Body of pancreas (tissue), 4 donors: ENCODE measurements around the gene PRKG1. TPM values are rescaled to one million over a fixed set of nuclear protein-coding genes. Genes with fewer than 3 reads are reported as not detected.

Experiments used
- ATAC-seq: fragments of 150-250 bp; one replicate; pipeline ENCODE4 v1.9.1; 2016
- DNase-seq, 4 donors: peaks; one replicate each; pipeline ENCODE4 v3.0.0-alpha.2; 2019
- H3K27ac ChIP-seq, 4 donors: fragments of 200-600 bp; sonication (generic); 1 replicate in 3 of 4; 2 replicates in 1 of 4; pipeline versions ENCODE4 v1.5.1 to v1.6.1; 2016 to 2019; ENCODE audit warnings: mild to moderate bottlenecking in 1 of 4, mixed read lengths in 1 of 4, moderate library complexity in 1 of 4
- H3K27me3 ChIP-seq, 2 donors: fragments of 200-600 bp; sonication (generic); one replicate each; pipeline ENCODE4 v1.6.0; 2016; ENCODE audit warnings: mild to moderate bottlenecking in 1 of 2
- H3K36me3 ChIP-seq, 2 donors: fragments of 200-600 bp; sonication (generic); replicated peaks in 1 of 2; 2 replicates each; pipeline ENCODE4 v1.5.1; 2016; ENCODE audit warnings: low read depth in 2 of 2; ENCODE audit not compliant: insufficient read depth in 1 of 2
- H3K4me1 ChIP-seq: fragments of 200-600 bp; sonication (generic); one replicate; pipeline ENCODE4 v1.6.0; 2016
- H3K4me3 ChIP-seq, 2 donors: fragments of 200-600 bp; sonication (generic); 1 replicate in 1 of 2; 2 replicates in 1 of 2; pipeline ENCODE4 v1.5.1; 2016 to 2019
- H3K9me3 ChIP-seq, 3 donors: fragments of 200-600 bp; sonication (generic); 1 replicate in 2 of 3; 2 replicates in 1 of 3; pipeline ENCODE4 v1.5.1; 2016
- POLR2A ChIP-seq, 3 donors: fragments of 450-650 bp; IDR thresholded peaks; one replicate each; pipeline ENCODE4 v1.6.1; 2016; ENCODE audit warnings: antibody characterized with exemption in 3 of 3, mild to moderate bottlenecking in 2 of 3
- WGBS, 2 donors: methylation state at CpG; one replicate each; pipeline ENCODE4 v1.1.5; 2017; 5-methylcytosine and 5-hydroxymethylcytosine counted together
- intact Hi-C: fragments of 100-400 bp; cut with DNase I; formaldehyde crosslinking; loops from one replicate; pipeline ENCODE4 v1.15.1; 2023
- total RNA-seq, 2 donors: library from RNA; depleted of rRNA; stranded (reverse); fragments of >200 nt; gene quantifications; one replicate each; pipeline ENCODE4 v1.1.0, GENCODE V29; 2016
- TF ChIP-seq, protein P1 (sequence below), 7 experiments: fragments of 450-650 bp in 4 of 7; fragments of 200-600 bp in 3 of 7; sonication (generic) in 3 of 7; IDR thresholded peaks; one replicate each; pipeline ENCODE4 v1.5.1; 2016 to 2019; ENCODE audit warnings: antibody characterized with exemption in 7 of 7

Gene PRKG1
- total RNA-seq, 2 donors from 2014 or later: 14.2 to 18.9 TPM

DNA sequence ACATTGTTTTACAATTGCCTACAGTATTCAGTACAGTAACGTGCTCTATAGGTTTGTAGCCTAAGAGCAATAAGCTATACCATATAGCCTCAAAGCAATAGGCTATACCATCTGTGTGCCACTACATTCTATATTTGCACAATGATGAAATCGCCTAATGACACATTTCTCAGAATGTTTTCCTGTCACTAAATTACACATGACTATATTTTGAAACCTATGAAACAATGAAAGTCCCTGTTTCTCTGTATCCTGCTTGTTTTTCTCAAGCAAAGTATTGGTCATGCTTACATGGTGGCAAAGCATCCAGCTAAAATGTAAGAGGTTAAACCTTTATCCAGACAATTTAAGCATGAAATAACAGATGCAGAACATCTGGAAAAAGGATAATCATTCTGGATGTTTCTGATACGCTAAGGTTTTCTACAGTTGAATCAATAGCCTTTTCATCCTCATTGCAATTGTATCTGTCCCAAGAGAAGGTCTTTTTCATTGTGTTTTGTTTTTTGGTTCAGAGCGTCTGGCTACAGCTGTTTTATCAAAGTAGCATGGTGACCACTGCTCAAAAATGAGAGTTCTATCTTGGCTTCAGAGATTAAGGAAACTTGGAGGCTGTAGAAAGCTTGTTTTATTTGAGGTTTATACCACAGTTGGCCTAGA is 543.4 kb downstream of the PRKG1 start:
- no peaks in the 10 kb centered on the region for H3K36me3 ChIP-seq
- DNase-seq (no peak), ATAC-seq (no peak)
- H3K27ac ChIP-seq: no peak overlapping the region
- no peaks in the 10 kb centered on the region for H3K9me3 ChIP-seq
- intact Hi-C loops: no loop called here
- no peaks in the 10 kb centered on the region for H3K27me3 ChIP-seq
- no peaks in the 10 kb centered on the region for H3K4me1 ChIP-seq
- no peak for TF ChIP-seq POLR2A (IDR thresholded peaks at IDR 0.05)
- TF ChIP-seq, protein P1, sequence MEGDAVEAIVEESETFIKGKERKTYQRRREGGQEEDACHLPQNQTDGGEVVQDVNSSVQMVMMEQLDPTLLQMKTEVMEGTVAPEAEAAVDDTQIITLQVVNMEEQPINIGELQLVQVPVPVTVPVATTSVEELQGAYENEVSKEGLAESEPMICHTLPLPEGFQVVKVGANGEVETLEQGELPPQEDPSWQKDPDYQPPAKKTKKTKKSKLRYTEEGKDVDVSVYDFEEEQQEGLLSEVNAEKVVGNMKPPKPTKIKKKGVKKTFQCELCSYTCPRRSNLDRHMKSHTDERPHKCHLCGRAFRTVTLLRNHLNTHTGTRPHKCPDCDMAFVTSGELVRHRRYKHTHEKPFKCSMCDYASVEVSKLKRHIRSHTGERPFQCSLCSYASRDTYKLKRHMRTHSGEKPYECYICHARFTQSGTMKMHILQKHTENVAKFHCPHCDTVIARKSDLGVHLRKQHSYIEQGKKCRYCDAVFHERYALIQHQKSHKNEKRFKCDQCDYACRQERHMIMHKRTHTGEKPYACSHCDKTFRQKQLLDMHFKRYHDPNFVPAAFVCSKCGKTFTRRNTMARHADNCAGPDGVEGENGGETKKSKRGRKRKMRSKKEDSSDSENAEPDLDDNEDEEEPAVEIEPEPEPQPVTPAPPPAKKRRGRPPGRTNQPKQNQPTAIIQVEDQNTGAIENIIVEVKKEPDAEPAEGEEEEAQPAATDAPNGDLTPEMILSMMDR (IDR thresholded peaks at IDR 0.05): no peak
- H3K4me3 ChIP-seq: no peak overlapping the region
- 79 to 82% methylated on average over 4 of the region's 4 CpGs for WGBS, 2 donors

DNA sequence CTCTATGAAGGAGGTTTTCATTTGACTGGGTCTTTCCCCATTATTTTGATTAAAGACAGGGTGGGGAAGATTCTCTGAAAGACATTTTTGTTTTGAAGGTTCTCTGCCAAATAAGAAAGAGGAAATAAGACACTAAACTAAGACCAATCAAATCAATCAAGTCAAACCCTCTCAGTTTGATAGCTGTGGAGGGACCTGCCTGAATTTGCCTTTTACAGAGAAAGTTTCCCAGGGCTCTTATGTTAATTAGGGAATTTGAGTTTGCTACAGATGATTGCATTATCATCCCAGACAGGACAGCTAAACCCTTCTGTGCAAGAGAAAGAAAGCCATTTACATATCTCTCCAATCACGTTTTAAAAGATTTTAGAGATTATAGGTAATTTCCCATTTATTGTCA is 545.1 kb downstream of the PRKG1 start:
- intact Hi-C loops: no loop called here
- DNase-seq: no peak
- Histone ChIP-seq H3K36me3 (no peaks in the 10 kb centered on the region), H3K4me3 (no peak overlapping the region), H3K27me3 (no peaks in the 10 kb centered on the region), H3K27ac (no peak overlapping the region), H3K9me3 (no peaks in the 10 kb centered on the region), H3K4me1 (no peaks in the 10 kb centered on the region)
- no peak for ATAC-seq
- TF ChIP-seq, protein P1 (IDR thresholded peaks at IDR 0.05): no peak
- TF ChIP-seq POLR2A (IDR thresholded peaks at IDR 0.05): no peak
- WGBS, 2 donors: 39 to 58% methylated on average over 1 of the region's 1 CpG

DNA sequence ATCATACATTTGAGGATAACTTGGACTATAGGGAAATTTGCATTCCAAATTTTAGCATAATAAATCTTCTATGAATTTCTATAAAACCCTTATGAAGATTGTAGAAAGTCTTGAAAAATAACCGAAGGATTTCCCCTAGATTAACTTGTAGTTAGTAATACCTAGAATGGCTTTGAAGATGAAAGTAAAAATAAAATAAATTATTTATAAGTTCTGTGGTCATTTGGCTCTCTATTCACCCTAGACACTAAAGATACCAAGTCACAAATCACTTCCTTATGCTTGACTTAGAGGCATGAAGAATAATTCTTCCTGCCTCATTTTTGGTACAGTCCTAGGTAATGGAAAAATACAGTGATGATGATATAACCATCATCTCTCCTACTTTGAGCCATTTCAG is 545.8 kb downstream of the PRKG1 start:
- Histone ChIP-seq H3K9me3 (no peaks in the 10 kb centered on the region), H3K27me3 (no peaks in the 10 kb centered on the region), H3K27ac (no peak overlapping the region), H3K4me1 (no peaks in the 10 kb centered on the region), H3K4me3 (no peak overlapping the region), H3K36me3 (no peaks in the 10 kb centered on the region)
- TF ChIP-seq POLR2A (IDR thresholded peaks at IDR 0.05): no peak
- TF ChIP-seq, protein P1 (IDR thresholded peaks at IDR 0.05): no peak
- 88 to 93% methylated on average over 1 of the region's 1 CpG for WGBS, 2 donors
- no peak for ATAC-seq
- intact Hi-C loops: no loop called here
- DNase-seq: no peak

DNA sequence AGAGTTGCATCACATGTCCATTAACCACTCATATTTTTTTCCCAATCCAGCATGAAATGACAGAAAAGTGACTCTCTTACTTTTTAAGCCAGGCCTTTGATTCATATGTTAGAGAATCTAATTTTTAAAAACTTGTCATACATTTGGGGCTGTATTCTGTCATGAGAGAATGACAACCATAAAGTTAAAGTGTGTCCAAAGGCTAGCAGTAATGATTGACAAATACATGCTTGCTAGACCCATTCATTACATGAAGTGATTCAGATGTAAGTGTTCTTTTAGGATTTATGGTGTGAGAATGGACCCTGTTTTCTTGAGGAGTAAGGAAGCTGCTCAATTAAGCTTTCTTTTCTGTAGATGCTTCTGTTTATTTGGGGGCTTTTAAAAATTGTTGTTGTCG is 549.7 kb downstream of the PRKG1 start:
- Histone ChIP-seq H3K36me3 (no peaks in the 10 kb centered on the region), H3K27ac (no peak overlapping the region), H3K4me1 (no peaks in the 10 kb centered on the region), H3K4me3 (no peak overlapping the region), H3K27me3 (no peaks in the 10 kb centered on the region), H3K9me3 (no peaks in the 10 kb centered on the region)
- intact Hi-C loops: no loop called here
- DNase-seq (no peak), ATAC-seq (no peak)
- TF ChIP-seq, protein P1 (IDR thresholded peaks at IDR 0.05): no peak
- no peak for TF ChIP-seq POLR2A (IDR thresholded peaks at IDR 0.05)
- 74 to 85% methylated on average over 1 of the region's 1 CpG for WGBS, 2 donors
